H1 (cell line): ENCODE data around the gene ATP9B. TPM values are rescaled to one million over a fixed set of nuclear protein-coding genes. Genes with fewer than 3 reads are reported as not detected.

Experiments
- CTCF ChIA-PET: fragments of 300-600 bp; sonication (Branson Sonifier 250); formaldehyde crosslinking; loops from one replicate; lab custom pipeline; 2021; ENCODE audit not compliant: partially characterized antibody; lab: Charles Lee
- POLR2A ChIA-PET: fragments of 300-600 bp; sonication (Branson Sonifier 250); formaldehyde crosslinking; loops from one replicate; lab custom pipeline; 2021; ENCODE audit warnings: inconsistent platforms; ENCODE audit not compliant: partially characterized antibody; lab: Charles Lee
- DNase-seq, 2 experiments: peaks; one replicate each; pipeline versions ENCODE4 v3.0.0 to v3.0.0-alpha.2; 2010 to 2022; ENCODE audit warnings: low spot score in 2 of 2, low read depth in 1 of 2, mixed read lengths in 1 of 2
- FAIRE-seq: peaks from 2 replicates; lab custom pipeline; 2011; peaks lifted over from hg19 to GRCh38; lab: Jason Lieb, UNC
- H2AFZ ChIP-seq: 2 replicates; pipeline ENCODE4 v1.8.1; 2012; ENCODE audit warnings: low read length, inconsistent platforms
- H2AK5ac ChIP-seq: 2 replicates; pipeline ENCODE4 v1.6.1; 2013; ENCODE audit warnings: low read depth, low read length
- H2BK120ac ChIP-seq: replicated peaks from 2 replicates; pipeline ENCODE3; 2013; ENCODE audit warnings: low read depth, low read length, inconsistent platforms
- H2BK12ac ChIP-seq: 2 replicates; pipeline ENCODE4 v1.6.1; 2013; ENCODE audit warnings: low read depth, low read length
- H2BK15ac ChIP-seq: 2 replicates; pipeline ENCODE4 v1.6.1; 2013; ENCODE audit warnings: low read length
- H2BK20ac ChIP-seq: 2 replicates; pipeline ENCODE4 v1.6.1; 2013; ENCODE audit warnings: low read length
- H2BK5ac ChIP-seq: 2 replicates; pipeline ENCODE4 v1.6.1; 2013; ENCODE audit warnings: low read depth, low read length
- H3K14ac ChIP-seq: 2 replicates; pipeline ENCODE4 v1.6.1; 2013; ENCODE audit warnings: inconsistent platforms; ENCODE audit not compliant: insufficient read length
- H3K18ac ChIP-seq: 2 replicates; pipeline ENCODE4 v1.6.1; 2013; ENCODE audit warnings: low read length; ENCODE audit errors: extremely low read depth
- H3K23ac ChIP-seq: 2 replicates; pipeline ENCODE4 v1.6.1; 2013; ENCODE audit warnings: inconsistent platforms; ENCODE audit not compliant: insufficient read length
- H3K23me2 ChIP-seq: 2 replicates; pipeline ENCODE4 v1.6.1; 2013; ENCODE audit warnings: low read depth, low read length
- H3K27ac ChIP-seq: 2 replicates; pipeline ENCODE4 v1.6.1; 2011; ENCODE audit warnings: low read depth, low read length, inconsistent platforms
- H3K27me3 ChIP-seq, 4 experiments: replicated peaks in 1 of 4; 1 replicate in 1 of 4; 2 replicates in 3 of 4; pipeline versions ENCODE4 v1.6.1 to v1.8.1; 2011 to 2013; ENCODE audit warnings: low read length in 3 of 4, mild to moderate bottlenecking in 3 of 4, inconsistent platforms in 2 of 4, mixed read lengths in 2 of 4, moderate library complexity in 1 of 4; ENCODE audit not compliant: control insufficient read depth in 3 of 4, insufficient read depth in 3 of 4; ENCODE audit errors: extremely low read depth in 1 of 4
- H3K36me3 ChIP-seq, 4 experiments: 2 replicates each; pipeline versions ENCODE4 v1.6.1 to v1.8.1; 2011 to 2013; ENCODE audit warnings: mild to moderate bottlenecking in 4 of 4, low read length in 3 of 4, moderate library complexity in 2 of 4, control low read depth in 1 of 4, inconsistent platforms in 1 of 4; ENCODE audit not compliant: insufficient read depth in 4 of 4, control insufficient read depth in 2 of 4
- H3K4ac ChIP-seq: replicated peaks from 2 replicates; pipeline ENCODE3; 2013; ENCODE audit warnings: low read length, low read depth, mixed read lengths, inconsistent platforms; ENCODE audit not compliant: insufficient read length
- H3K4me1 ChIP-seq, 4 experiments: replicated peaks in 1 of 4; 1 replicate in 1 of 4; 2 replicates in 3 of 4; pipeline versions ENCODE4 v1.6.1 to v1.8.1; 2011 to 2013; ENCODE audit warnings: low read length in 3 of 4, inconsistent platforms in 2 of 4, mixed read lengths in 1 of 4; ENCODE audit not compliant: insufficient read depth in 4 of 4, control insufficient read depth in 3 of 4
- H3K4me2 ChIP-seq, 2 experiments: 2 replicates each; pipeline versions ENCODE4 v1.6.1 to v1.8.1; 2011 to 2013; ENCODE audit warnings: low read depth in 2 of 2, low read length in 2 of 2, control low read depth in 1 of 2, inconsistent platforms in 1 of 2, mild to moderate bottlenecking in 1 of 2; ENCODE audit not compliant: insufficient read depth in 1 of 2
- H3K4me3 ChIP-seq, 4 experiments: fragments of 200-600, 300-600 bp in 1 of 4; sonication (generic), shearing (Covaris generic), sonication (Bioruptor Twin) in 1 of 4; 2 replicates each; pipeline versions ENCODE4 v1.5.1 to v1.8.1; 2011 to 2016; ENCODE audit warnings: low read length in 4 of 4, low read depth in 3 of 4, control low read depth in 2 of 4, inconsistent platforms in 2 of 4, mild to moderate bottlenecking in 2 of 4, mixed read lengths in 1 of 4, moderate library complexity in 1 of 4; ENCODE audit not compliant: insufficient read depth in 2 of 4; ENCODE audit errors: extremely low read depth in 1 of 4
- H3K56ac ChIP-seq: replicated peaks from 2 replicates; pipeline ENCODE3; 2013; ENCODE audit warnings: low read depth, mild to moderate bottlenecking, mixed read lengths, low read length, inconsistent platforms; ENCODE audit not compliant: insufficient read length
- H3K79me1 ChIP-seq: 2 replicates; pipeline ENCODE4 v1.6.1; 2013; ENCODE audit warnings: low read depth, low read length, control low read depth
- H3K79me2 ChIP-seq, 2 experiments: 2 replicates each; pipeline versions ENCODE4 v1.6.1 to v1.8.1; 2012 to 2013; ENCODE audit warnings: low read length in 2 of 2, mild to moderate bottlenecking in 2 of 2, inconsistent platforms in 1 of 2; ENCODE audit not compliant: insufficient read depth in 2 of 2, control insufficient read depth in 1 of 2
- H3K9ac ChIP-seq, 4 experiments: replicated peaks in 1 of 4; 1 replicate in 1 of 4; 2 replicates in 3 of 4; pipeline versions ENCODE4 v1.6.1 to v1.8.1; 2011 to 2013; ENCODE audit warnings: low read depth in 3 of 4, low read length in 3 of 4, control low read depth in 2 of 4, mild to moderate bottlenecking in 2 of 4, moderate library complexity in 2 of 4, inconsistent platforms in 1 of 4; ENCODE audit errors: extremely low read depth in 1 of 4
- H3K9me3 ChIP-seq, 2 experiments: 2 replicates each; pipeline versions ENCODE4 v1.6.1 to v1.8.1; 2012 to 2013; ENCODE audit warnings: mild to moderate bottlenecking in 2 of 2, moderate library complexity in 2 of 2, control low read depth in 1 of 2, inconsistent platforms in 1 of 2, low read depth in 1 of 2, low read length in 1 of 2, mixed read lengths in 1 of 2; ENCODE audit not compliant: insufficient read depth in 2 of 2
- H4K20me1 ChIP-seq, 2 experiments: replicated peaks in 1 of 2; 2 replicates each; pipeline versions ENCODE3 to v1.8.1; 2011 to 2013; ENCODE audit warnings: inconsistent platforms in 2 of 2, low read length in 2 of 2, mild to moderate bottlenecking in 1 of 2; ENCODE audit not compliant: insufficient read depth in 2 of 2, control insufficient read depth in 1 of 2
- H4K5ac ChIP-seq: 2 replicates; pipeline ENCODE4 v1.6.1; 2013; ENCODE audit warnings: low read length, low read depth, mixed read lengths, inconsistent platforms; ENCODE audit not compliant: insufficient read length
- H4K8ac ChIP-seq: 2 replicates; pipeline ENCODE4 v1.8.0; 2013; ENCODE audit warnings: mild to moderate bottlenecking, moderate library complexity, low read length, inconsistent platforms; ENCODE audit not compliant: insufficient read depth; ENCODE audit errors: extremely low read depth
- H4K91ac ChIP-seq: replicated peaks from 2 replicates; pipeline ENCODE3; 2013; ENCODE audit warnings: low read length, mixed read lengths, inconsistent platforms; ENCODE audit not compliant: insufficient read length
- BRCA1 ChIP-seq: IDR thresholded peaks from 2 replicates; pipeline ENCODE4 v1.6.1; 2012; ENCODE audit warnings: low read depth, low read length, improper control_type of control experiment
- CHD2 ChIP-seq: IDR thresholded peaks from 2 replicates; pipeline ENCODE4 v1.6.1; 2012; ENCODE audit warnings: low read length, improper control_type of control experiment
- CREB1 ChIP-seq: IDR thresholded peaks from 2 replicates; pipeline ENCODE4 v1.6.1; 2012; ENCODE audit warnings: inconsistent platforms
- CTBP2 ChIP-seq: IDR thresholded peaks from 2 replicates; pipeline ENCODE4 v1.7.0; 2011; ENCODE audit warnings: borderline replicate concordance, mild to moderate bottlenecking, moderate library complexity, mixed read lengths, low read length; ENCODE audit not compliant: insufficient read depth, insufficient read length
- E2F6 ChIP-seq: IDR thresholded peaks from 2 replicates; pipeline ENCODE4 v1.6.1; 2012; ENCODE audit warnings: inconsistent platforms
- EZH2 ChIP-seq: fragments of 200-600 bp; sonication (generic); IDR thresholded peaks from 2 replicates; pipeline ENCODE4 v1.7.1; 2012; ENCODE audit warnings: low read depth, mild to moderate bottlenecking, moderate library complexity, low read length, inconsistent platforms; ENCODE audit not compliant: severe bottlenecking
- FOSL1 ChIP-seq: IDR thresholded peaks from 2 replicates; pipeline ENCODE4 v1.6.1; 2011; ENCODE audit warnings: mild to moderate bottlenecking, low read depth, low read length, moderate library complexity; ENCODE audit not compliant: insufficient read depth
- HDAC6 ChIP-seq: IDR thresholded peaks from one replicate; pipeline ENCODE4 v1.7.1; 2012; ENCODE audit warnings: low read depth, mild to moderate bottlenecking, inconsistent platforms, low read length, moderate library complexity
- JUND ChIP-seq: IDR thresholded peaks from 2 replicates; pipeline ENCODE4 v1.6.1; 2011; ENCODE audit warnings: mild to moderate bottlenecking, improper control_type of control experiment, low read length
- MAFK ChIP-seq: IDR thresholded peaks from 2 replicates; pipeline ENCODE4 v1.6.1; 2012; ENCODE audit warnings: low read depth, mild to moderate bottlenecking, improper control_type of control experiment, low read length
- SP2 ChIP-seq: IDR thresholded peaks from 2 replicates; pipeline ENCODE4 v1.6.1; 2012; ENCODE audit warnings: mild to moderate bottlenecking, low read length, inconsistent platforms
- TAF1 ChIP-seq: IDR thresholded peaks from 2 replicates; pipeline ENCODE4 v1.6.1; 2011; ENCODE audit warnings: mild to moderate bottlenecking, low read depth, low read length
- TAF7 ChIP-seq: optimal IDR thresholded peaks from 2 replicates; pipeline ENCODE3; 2011; ENCODE audit warnings: low read depth, mild to moderate bottlenecking, inconsistent platforms, low read length, moderate library complexity, borderline replicate concordance
- TBP ChIP-seq: IDR thresholded peaks from 2 replicates; pipeline ENCODE4 v1.6.1; 2011; ENCODE audit warnings: low read depth, low read length, improper control_type of control experiment
- WGBS, 2 experiments: shearing (Covaris generic) in 1 of 2; methylation state at CpG; one replicate each; pipeline versions ENCODE4 v1.1.6 to v1.1.7; 2013 to 2015; ENCODE audit warnings: low lambda C conversion rate in 2 of 2, mixed read lengths in 2 of 2, inconsistent platforms in 1 of 2, low coverage in 1 of 2, missing lambda C conversion rate in 1 of 2; ENCODE audit not compliant: insufficient replicate concordance in 2 of 2, insufficient coverage in 1 of 2, insufficient read length in 1 of 2; ENCODE audit errors: extremely low coverage in 1 of 2, missing lambda C conversion rate in 1 of 2; 5-methylcytosine and 5-hydroxymethylcytosine counted together
- polyA plus RNA-seq, 7 experiments: library from polyadenylated mRNA; depleted of rRNA in 3 of 7; stranded (reverse) in 5 of 7; unstranded in 2 of 7; fragments of >200 nt in 5 of 7; fragments of 200-250 nt in 2 of 7; gene quantifications; 1 replicate in 5 of 7; 2 replicates in 1 of 7; 4 replicates in 1 of 7; pipeline versions ENCODE4 v1.2.1 to v1.2.3, GENCODE V29; 2011 to 2013; ENCODE audit warnings: missing spikeins in 2 of 7, mixed read lengths in 2 of 7
- total RNA-seq: library from RNA; stranded (reverse); fragmentation: NEBNext Ultra II Directional; extraction: Animal tissue kit (Norgen Biotek cat#: 25700); gene quantifications from 2 replicates; pipeline ENCODE4 v1.2.1, GENCODE V29; 2021

Gene ATP9B
- total and polyA plus RNA-seq, 2 of the 8 experiments (the other 6 are each of a cell fraction or from before 2014, with no cell fraction given) = 15.1 to 21.7 TPM

- Histone ChIP-seq H4K8ac (no peak overlapping the region), H3K14ac (no peak overlapping the region), H3K18ac (no peak overlapping the region), H3K23me2 (peaks cover 3% of the 10 kb centered on the region; the same call in 1 of the 2 replicates), H2BK15ac (no peak overlapping the region), H3K27me3 (peaks cover 23 to 27% (median 26%) of the 10 kb centered on the region in 4 experiments), H3K56ac (no peak overlapping the region), H3K79me2 (no peaks in the 10 kb centered on the region), H3K23ac (no peak overlapping the region), H3K36me3 (no peaks in the 10 kb centered on the region), H2BK20ac (no peak overlapping the region), H2AFZ (no peak overlapping the region), H3K9ac (no peak overlapping the region), H4K91ac (no peak overlapping the region), H3K4me1 (peaks cover 0 to 7% (median 2%) of the 10 kb centered on the region in 4 experiments; a peak in 4 of 7 replicates), H2BK12ac (0 out of 2 replicates have a peak overlapping the region, but pooled peaks have one; percentile 9), H3K4ac (no peak overlapping the region), H3K9me3 (no peaks in the 10 kb centered on the region), H3K27ac (no peak overlapping the region), H4K5ac (no peak overlapping the region), H2BK5ac (no peak overlapping the region), H3K79me1 (no peaks in the 10 kb centered on the region), H4K20me1 (peaks cover 2 to 4% of the 10 kb centered on the region in 2 experiments), H2AK5ac (0 out of 2 replicates have a peak overlapping the region, but pooled peaks have one; percentile 24), H3K4me3 (no peak overlapping the region), H3K4me2 (no peak overlapping the region), H2BK120ac (no peak overlapping the region)
- ChIA-PET POLR2A (interaction anchor here (2.1 kb wide), 1 partner anchor 9 kb away, joined by 6 read pairs; no protein-coding TSS in a partner anchor), CTCF (interaction anchor here (2.5 kb wide), 1 partner anchor 22 kb away, joined by 7 read pairs; no protein-coding TSS in a partner anchor)
- FAIRE-seq = no peak
- no peak for DNase-seq
- WGBS, 2 experiments = 91% methylated on average over 16 of the region's 16 CpGs; no CpG with 5 or more reads in 1 of the 2 experiments
- TF ChIP-seq HDAC6 (no peak), SP2 (no peak), CTBP2 (no peak), E2F6 (no peak), FOSL1 (no peak), JUND (no peak), CREB1 (no peak), MAFK (no peak), BRCA1 (no peak), TAF7 (no peak), EZH2 (no peak), CHD2 (no peak), TAF1 (no peak), TBP (no peak)
Measured at GRCh38 chr18:79402209-79402576, 333.0 kb downstream of the ATP9B start.
